T-cell (primary cell): Measurements from ENCODE around the gene HECW1. TPM values are rescaled to one million over a fixed set of nuclear protein-coding genes. Genes with fewer than 3 reads are reported as not detected.

ENCODE experiments used
- ATAC-seq, 4 experiments: fragments of 200-7000 bp in 3 of 4; fragments of 150-1000 bp in 1 of 4; cut with Tn5 transposase; replicated peaks in 1 of 4; 1 replicate in 3 of 4; 2 replicates in 1 of 4; pipeline ENCODE4 v1.10.0; 2021; ENCODE audit warnings: moderate library complexity in 3 of 4, mild to moderate bottlenecking in 2 of 4, moderate number of reproducible peaks in 1 of 4
- CTCF ChIA-PET, 2 donors: fragments of 300-600 bp; sonication (Branson Sonifier 250); formaldehyde crosslinking; loops; one replicate each; lab custom pipeline; 2022; ENCODE audit warnings: antibody characterized with exemption in 2 of 2; lab: Charles Lee
- POLR2A ChIA-PET, 2 donors: fragments of 300-600 bp; sonication (Branson Sonifier 250); formaldehyde crosslinking; loops; one replicate each; lab custom pipeline; 2022; ENCODE audit warnings: antibody characterized with exemption in 2 of 2; lab: Charles Lee
- DNase-seq, 35 experiments: peaks; one replicate each; pipeline versions ENCODE4 v3.0.0 to v3.0.0-alpha.2; 2013 to 2023
- H3K27ac ChIP-seq: one replicate; pipeline ENCODE4 v1.5.1; 2013; ENCODE audit warnings: low read length
- H3K27me3 ChIP-seq, 2 experiments: replicated peaks in 1 of 2; 1 replicate in 1 of 2; 2 replicates in 1 of 2; pipeline versions ENCODE4 v1.6.1 to v1.7.0; 2013; ENCODE audit warnings: low read length in 1 of 2, mixed read lengths in 1 of 2; ENCODE audit not compliant: control insufficient read depth in 2 of 2, insufficient read depth in 2 of 2; ENCODE audit errors: extremely low read depth in 1 of 2
- H3K36me3 ChIP-seq, 2 donors: 1 replicate in 1 of 2; 2 replicates in 1 of 2; pipeline versions ENCODE4 v1.6.1 to v1.7.0; 2013; ENCODE audit warnings: low read length in 1 of 2; ENCODE audit not compliant: control insufficient read depth in 2 of 2, insufficient read depth in 1 of 2; ENCODE audit errors: extremely low read depth in 1 of 2
- H3K4me1 ChIP-seq, 2 experiments: 1 replicate in 1 of 2; 2 replicates in 1 of 2; pipeline versions ENCODE4 v1.6.1 to v1.7.0; 2013; ENCODE audit warnings: low read length in 2 of 2, mixed read lengths in 1 of 2; ENCODE audit not compliant: insufficient read depth in 2 of 2, control insufficient read depth in 1 of 2; ENCODE audit errors: extremely low read depth in 1 of 2
- H3K4me3 ChIP-seq, 2 donors: 1 replicate in 1 of 2; 2 replicates in 1 of 2; pipeline versions ENCODE4 v1.5.1 to v1.7.0; 2013; ENCODE audit warnings: mild to moderate bottlenecking in 2 of 2, low read length in 1 of 2, moderate library complexity in 1 of 2; ENCODE audit not compliant: control insufficient read depth in 1 of 2; ENCODE audit errors: extremely low read depth in 1 of 2
- H3K9me3 ChIP-seq: 2 replicates; pipeline ENCODE4 v1.7.0; 2013
- H3K27ac Mint-ChIP-seq, 2 donors: one replicate each; pipeline ENCODE4 v1.8.0; 2020 to 2021; ENCODE audit warnings: mild to moderate bottlenecking in 2 of 2, mixed read lengths in 2 of 2
- H3K27me3 Mint-ChIP-seq, 2 donors: one replicate each; pipeline ENCODE4 v1.8.0; 2021 to 2022; ENCODE audit warnings: mixed read lengths in 2 of 2
- H3K36me3 Mint-ChIP-seq: one replicate; pipeline ENCODE4 v1.8.0; 2021; ENCODE audit warnings: mixed read lengths
- H3K4me1 Mint-ChIP-seq, 3 donors: one replicate each; pipeline ENCODE4 v1.8.0; 2020 to 2022; ENCODE audit warnings: mixed read lengths in 3 of 3, mild to moderate bottlenecking in 1 of 3
- H3K4me3 Mint-ChIP-seq, 3 donors: one replicate each; pipeline ENCODE4 v1.8.0; 2020 to 2022; ENCODE audit warnings: mild to moderate bottlenecking in 3 of 3, mixed read lengths in 3 of 3, moderate library complexity in 3 of 3
- H3K9me3 Mint-ChIP-seq, 3 donors: one replicate each; pipeline ENCODE4 v1.8.0; 2020 to 2022; ENCODE audit warnings: mixed read lengths in 3 of 3
- WGBS: methylation state at CpG from one replicate; pipeline ENCODE4 v1.1.5; 2013; ENCODE audit warnings: missing lambda C conversion rate; ENCODE audit not compliant: insufficient coverage; 5-methylcytosine and 5-hydroxymethylcytosine counted together
- total RNA-seq, 35 experiments: library from RNA in 6 of 35; stranded (reverse) in 6 of 35; fragments of 120-200 nt in 1 of 35; gene quantifications; one replicate each; pipeline versions ENCODE4 v1.2.1 to v1.2.4 and lab custom pipeline; 2013 to 2026

The HECW1 gene
- total RNA-seq, 5 donors from 2014 or later (not counting 1 experiment from before 2014, with no cell fraction given), result not detected

DNA sequence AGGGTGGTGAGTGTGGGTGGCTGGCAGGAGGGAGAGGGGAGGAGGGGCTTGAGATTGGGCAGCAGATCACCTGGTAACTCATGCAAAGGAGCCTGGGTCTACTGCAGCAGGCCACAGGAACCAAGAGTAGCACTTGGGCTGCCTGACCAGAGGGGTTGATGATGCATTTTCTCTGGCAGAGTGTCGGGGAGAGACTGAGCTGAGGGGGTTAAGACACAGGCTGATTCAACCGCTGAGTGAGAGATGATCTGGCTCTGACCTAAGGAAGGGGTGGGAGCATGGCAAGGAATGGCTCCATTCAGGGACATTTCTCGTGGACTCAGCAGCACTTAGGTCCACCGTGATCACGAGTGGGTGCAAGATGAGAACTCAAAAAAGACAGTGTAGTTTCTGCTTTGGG lies 355.0 kb downstream of the HECW1 start:
- 86% methylated on average over 5 of the region's 5 CpGs for WGBS
- Histone ChIP-seq H3K27me3 (peaks cover 0 to 9% of the 10 kb centered on the region in 2 experiments), H3K27ac (no peak overlapping the region), H3K9me3 (no peaks in the 10 kb centered on the region), H3K36me3 (no peaks in the 10 kb centered on the region), H3K4me3 (no peak overlapping the region), H3K4me1 (no peaks in the 10 kb centered on the region)
- ChIA-PET POLR2A (no interaction called here), CTCF (no interaction called here)
- Mint-ChIP-seq H3K9me3 (no peaks in the 10 kb centered on the region), H3K27ac (no peak overlapping the region), H3K27me3 (peaks cover 27 to 30% of the 10 kb centered on the region in 2 donors), H3K4me3 (no peak overlapping the region), H3K4me1 (peaks cover 0 to 11% (median 4%) of the 10 kb centered on the region in 3 donors), H3K36me3 (no peaks in the 10 kb centered on the region)
- DNase-seq (no peak), ATAC-seq (no peak)

DNA sequence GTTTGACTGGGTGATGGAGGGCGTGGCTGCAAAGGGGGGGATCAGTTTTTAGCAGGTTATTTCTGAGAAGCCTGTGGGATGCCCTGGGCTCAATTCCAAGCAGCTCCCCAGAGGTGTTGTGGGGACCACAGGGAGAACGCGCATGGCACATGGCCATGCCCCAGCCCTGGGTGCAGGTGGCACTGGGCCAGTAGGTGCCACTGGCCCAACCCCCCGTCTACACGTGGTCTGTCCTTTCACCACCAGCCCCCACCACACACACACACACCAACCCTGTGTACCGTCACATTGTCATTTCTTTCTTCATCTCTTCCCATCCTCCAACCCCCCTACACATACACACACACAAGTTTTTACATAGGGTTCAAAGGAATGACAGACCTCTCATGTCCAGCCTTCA lies 355.4 kb downstream of the HECW1 start:
- no peak overlapping the region for H3K27ac Mint-ChIP-seq
- POLR2A ChIA-PET, result no interaction called here
- no peak overlapping the region for H3K4me3 Mint-ChIP-seq
- no peaks in the 10 kb centered on the region for H3K36me3 ChIP-seq
- no peak overlapping the region for H3K4me3 ChIP-seq
- H3K27ac ChIP-seq, result no peak overlapping the region
- no peaks in the 10 kb centered on the region for H3K9me3 Mint-ChIP-seq
- DNase-seq (no peak), ATAC-seq (no peak)
- CTCF ChIA-PET, result no interaction called here
- no peaks in the 10 kb centered on the region for H3K9me3 ChIP-seq
- H3K36me3 Mint-ChIP-seq, result no peaks in the 10 kb centered on the region
- no peaks in the 10 kb centered on the region for H3K4me1 ChIP-seq
- WGBS, result 81% methylated on average over 5 of the region's 6 CpGs
- H3K27me3 ChIP-seq, result peaks cover 0 to 9% of the 10 kb centered on the region in 2 experiments
- H3K4me1 Mint-ChIP-seq, result peaks cover 0 to 11% (median 4%) of the 10 kb centered on the region in 3 donors
- H3K27me3 Mint-ChIP-seq, result peaks cover 23 to 27% of the 10 kb centered on the region in 2 donors

DNA sequence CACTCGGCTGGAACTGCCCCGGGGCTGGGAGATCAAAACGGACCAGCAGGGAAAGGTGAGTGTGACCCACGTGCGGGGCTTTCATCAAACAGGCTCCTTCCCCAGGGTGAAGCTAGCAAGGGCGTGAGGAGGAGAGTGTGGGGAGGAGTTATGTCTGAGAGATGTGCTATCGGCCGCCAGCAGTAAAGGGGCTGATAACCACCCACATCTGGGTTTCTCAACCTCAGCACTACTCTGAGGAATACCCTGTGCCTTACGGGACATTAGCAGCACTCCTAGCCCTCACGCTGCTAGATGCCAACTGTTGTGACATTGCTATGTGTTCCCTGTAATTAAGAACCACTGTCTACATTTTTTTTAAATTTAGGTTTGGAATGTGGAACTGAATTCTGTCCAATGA lies 356.6 kb downstream of the HECW1 start:
- no peak overlapping the region for H3K4me3 Mint-ChIP-seq
- Histone ChIP-seq H3K9me3 (no peaks in the 10 kb centered on the region), H3K4me3 (no peak overlapping the region), H3K27me3 (peaks cover 0 to 9% of the 10 kb centered on the region in 2 experiments), H3K4me1 (no peaks in the 10 kb centered on the region), H3K36me3 (no peaks in the 10 kb centered on the region), H3K27ac (no peak overlapping the region)
- peaks cover 0 to 11% (median 4%) of the 10 kb centered on the region in 3 donors for H3K4me1 Mint-ChIP-seq
- H3K9me3 Mint-ChIP-seq, result no peaks in the 10 kb centered on the region
- H3K27me3 Mint-ChIP-seq, result peaks cover 15 to 20% of the 10 kb centered on the region in 2 donors
- WGBS, result 96% methylated on average over 3 of the region's 10 CpGs
- POLR2A ChIA-PET, result interaction anchor here in 1 of 2 donors (0.6 kb wide), 1 partner anchor 13 kb away, joined by 3 read pairs; no protein-coding TSS in a partner anchor
- H3K36me3 Mint-ChIP-seq, result no peaks in the 10 kb centered on the region
- CTCF ChIA-PET, result no interaction called here
- no peak overlapping the region for H3K27ac Mint-ChIP-seq
- ATAC-seq (no peak), DNase-seq (no peak)

DNA sequence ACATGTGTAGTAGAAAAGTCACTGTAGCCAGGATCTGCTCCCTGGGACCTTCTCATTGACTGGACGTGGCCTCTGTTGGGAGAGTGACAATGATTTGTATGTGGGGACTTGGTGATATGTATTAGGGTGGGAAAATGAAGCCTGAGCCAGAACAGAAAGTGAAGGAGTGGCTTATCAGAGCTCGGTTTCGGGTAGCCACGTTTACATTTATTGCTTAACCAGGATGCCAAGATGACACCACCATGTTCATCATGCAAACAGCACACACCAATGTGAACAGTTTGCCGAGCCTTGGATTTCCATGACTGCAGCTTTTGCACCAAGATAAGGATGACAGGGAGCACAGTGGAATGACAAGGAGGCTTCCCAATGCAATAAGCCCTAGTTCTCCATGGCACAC lies 357.7 kb downstream of the HECW1 start:
- no peaks in the 10 kb centered on the region for H3K36me3 ChIP-seq
- ChIA-PET POLR2A (interaction anchor here in 1 of 2 donors (0.6 kb wide), 1 partner anchor 205 kb away, joined by 10 read pairs; no protein-coding TSS in a partner anchor), CTCF (no interaction called here)
- H3K27me3 Mint-ChIP-seq, result peaks cover 15 to 22% of the 10 kb centered on the region in 2 donors
- H3K4me3 Mint-ChIP-seq, result no peak overlapping the region
- H3K4me3 ChIP-seq, result no peak overlapping the region
- no peaks in the 10 kb centered on the region for H3K4me1 ChIP-seq
- H3K4me1 Mint-ChIP-seq, result peaks cover 0 to 11% (median 4%) of the 10 kb centered on the region in 3 donors
- no peak overlapping the region for H3K27ac Mint-ChIP-seq
- H3K27ac ChIP-seq, result no peak overlapping the region
- WGBS, result 77% methylated on average over 5 of the region's 5 CpGs
- ATAC-seq, result no peak
- no peaks in the 10 kb centered on the region for H3K9me3 ChIP-seq
- H3K27me3 ChIP-seq, result peaks cover 0 to 9% of the 10 kb centered on the region in 2 experiments
- H3K9me3 Mint-ChIP-seq, result no peaks in the 10 kb centered on the region
- no peaks in the 10 kb centered on the region for H3K36me3 Mint-ChIP-seq
- DNase-seq, result no peak

DNA sequence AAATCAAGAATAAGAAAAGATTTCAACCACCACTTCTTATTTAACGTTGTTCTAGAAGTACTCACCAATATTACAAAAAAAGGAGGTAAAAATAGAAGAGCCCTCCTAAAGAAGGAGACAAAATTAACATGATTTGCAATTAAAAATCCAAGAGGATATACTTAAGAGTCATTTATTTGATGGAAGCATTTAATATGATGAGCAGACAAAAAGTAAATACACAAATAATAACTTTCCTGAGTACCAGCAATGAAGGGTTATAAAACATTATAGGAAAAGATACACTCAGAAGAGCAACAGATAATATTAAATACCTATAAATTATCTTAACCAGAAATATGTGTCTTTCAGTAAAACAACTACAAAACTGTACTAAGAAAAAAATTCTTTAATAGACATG lies 363.5 kb downstream of the HECW1 start:
- POLR2A ChIA-PET, result no interaction called here
- H3K9me3 ChIP-seq, result no peaks in the 10 kb centered on the region
- no CpG with 5 or more reads among the region's 1 CpG for WGBS
- H3K4me3 ChIP-seq, result no peak overlapping the region
- H3K9me3 Mint-ChIP-seq, result no peaks in the 10 kb centered on the region
- H3K4me3 Mint-ChIP-seq, result no peak overlapping the region
- peaks cover 0 to 5% (median 3%) of the 10 kb centered on the region in 3 donors for H3K4me1 Mint-ChIP-seq
- H3K36me3 Mint-ChIP-seq, result no peaks in the 10 kb centered on the region
- H3K27ac Mint-ChIP-seq, result no peak overlapping the region
- peaks cover 0 to 3% of the 10 kb centered on the region in 2 donors for H3K27me3 Mint-ChIP-seq
- no peak overlapping the region for H3K27ac ChIP-seq
- no peaks in the 10 kb centered on the region for H3K27me3 ChIP-seq
- no peak for DNase-seq
- CTCF ChIA-PET, result no interaction called here
- ATAC-seq, result no peak
- H3K4me1 ChIP-seq, result no peaks in the 10 kb centered on the region
- no peaks in the 10 kb centered on the region for H3K36me3 ChIP-seq

DNA sequence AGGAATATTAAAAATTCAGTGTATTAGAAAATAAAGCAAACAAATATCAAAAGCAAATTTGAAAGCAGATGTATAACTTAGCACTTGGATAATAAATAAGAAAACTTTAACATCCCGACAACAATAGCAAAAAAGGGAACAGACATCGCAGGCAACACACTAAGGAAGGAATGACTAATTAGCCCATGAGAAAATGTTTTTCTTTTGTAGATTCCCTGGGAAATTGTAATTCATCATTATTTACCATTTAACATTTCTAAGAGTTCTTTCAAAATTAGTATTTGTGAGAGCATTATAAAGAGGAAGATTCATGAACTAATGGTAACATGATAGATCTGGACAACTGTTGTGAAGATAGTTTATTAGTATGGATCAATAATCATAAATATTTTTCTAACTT lies 364.4 kb downstream of the HECW1 start:
- Histone ChIP-seq H3K4me3 (no peak overlapping the region), H3K36me3 (no peaks in the 10 kb centered on the region), H3K27ac (no peak overlapping the region), H3K27me3 (no peaks in the 10 kb centered on the region), H3K9me3 (no peaks in the 10 kb centered on the region), H3K4me1 (no peaks in the 10 kb centered on the region)
- no peak for ATAC-seq
- no CpG with 5 or more reads among the region's 2 CpGs for WGBS
- no peaks in the 10 kb centered on the region for H3K9me3 Mint-ChIP-seq
- peaks cover 0 to 5% (median 3%) of the 10 kb centered on the region in 3 donors for H3K4me1 Mint-ChIP-seq
- ChIA-PET CTCF (interaction anchor here in 1 of 2 donors (1.0 kb wide), 1 partner anchor 23 kb away, joined by 3 read pairs; no protein-coding TSS in a partner anchor), POLR2A (no interaction called here)
- H3K27me3 Mint-ChIP-seq, result peaks cover 0 to 4% of the 10 kb centered on the region in 2 donors
- DNase-seq, result no peak
- H3K36me3 Mint-ChIP-seq, result no peaks in the 10 kb centered on the region
- H3K4me3 Mint-ChIP-seq, result no peak overlapping the region
- H3K27ac Mint-ChIP-seq, result no peak overlapping the region
